H1 (cell line): ENCODE results near the gene FOXS1.

ENCODE experiments used
- BRCA1 ChIP-seq: IDR thresholded peaks from 2 replicates; pipeline ENCODE4 v1.6.1; 2012; ENCODE audit warnings: low read depth, low read length, improper control_type of control experiment
- EGR1 ChIP-seq: IDR thresholded peaks from 2 replicates; pipeline ENCODE4 v1.6.1; 2011; ENCODE audit warnings: low read depth, low read length, borderline replicate concordance
- EP300 ChIP-seq, 2 experiments: IDR thresholded peaks; 1 replicate in 1 of 2; 2 replicates in 1 of 2; pipeline ENCODE4 v1.6.1; 2011 to 2012; ENCODE audit warnings: low read depth in 2 of 2, low read length in 2 of 2, mild to moderate bottlenecking in 2 of 2, borderline replicate concordance in 1 of 2, inconsistent platforms in 1 of 2, moderate library complexity in 1 of 2
- TCF12 ChIP-seq: IDR thresholded peaks from 2 replicates; pipeline ENCODE4 v1.6.1; 2011; ENCODE audit warnings: low read depth, mild to moderate bottlenecking, low read length
- ZNF274 ChIP-seq: IDR thresholded peaks from 2 replicates; pipeline ENCODE4 v1.7.0; 2012; ENCODE audit warnings: low read length, borderline replicate concordance; ENCODE audit errors: extremely low read depth

- TF ChIP-seq TCF12 (no peak), EP300 (IDR thresholded peaks at IDR 0.05; ENCODE audit: borderline replicate concordance in 1 of 2, low read depth in 2 of 2, low read length in 2 of 2) (no peak), ZNF274 (no peak), BRCA1 (no peak), EGR1 (no peak)
Observed at GRCh38 chr20:31824125-31824485, 21.3 kb downstream of the FOXS1 start.
